HepG2 (cell line): Measurements from ENCODE around the gene C14orf119. TPM values are rescaled to one million over a fixed set of nuclear protein-coding genes. Genes with fewer than 3 reads are reported as not detected.

ENCODE experiments used
- MAZ ChIP-seq, 2 experiments: sonication (generic) in 1 of 2; formaldehyde crosslinking in 1 of 2; IDR thresholded peaks; 2 replicates each; pipeline versions ENCODE4 v1.5.0 to v1.6.1; 2012 to 2020; ENCODE audit warnings: low read depth in 2 of 2, mild to moderate bottlenecking in 2 of 2, borderline replicate concordance in 1 of 2, improper control_type of control experiment in 1 of 2, low read length in 1 of 2, missing genetic modification reagents in 1 of 2, moderate library complexity in 1 of 2
- SALL2 ChIP-seq: sonication (generic); formaldehyde crosslinking; IDR thresholded peaks from 2 replicates; pipeline ENCODE4 v1.8.1; 2023; ENCODE audit warnings: mild to moderate bottlenecking, missing genetic modification reagents, inconsistent platforms
- SRSF1 ChIP-seq: fragments of 200-400 bp; formaldehyde crosslinking; optimal IDR thresholded peaks from 2 replicates; pipeline ENCODE3; 2017; ENCODE audit warnings: mild to moderate bottlenecking, low read depth, low read length, moderate library complexity
- TBX2 ChIP-seq: sonication (generic); formaldehyde crosslinking; IDR thresholded peaks from 2 replicates; pipeline ENCODE4 v1.5.0; 2020; ENCODE audit warnings: missing genetic modification reagents, mild to moderate bottlenecking, borderline replicate concordance
- ZNF232 ChIP-seq: sonication (generic); formaldehyde crosslinking; IDR thresholded peaks from 2 replicates; pipeline ENCODE4 v1.4.0; 2020; ENCODE audit warnings: missing genetic modification reagents, borderline replicate concordance
- ZNF367 ChIP-seq: sonication (generic); formaldehyde crosslinking; IDR thresholded peaks from 2 replicates; pipeline ENCODE4 v1.4.0; 2020; ENCODE audit warnings: missing genetic modification reagents, borderline replicate concordance
- ZNF607 ChIP-seq: sonication (generic); formaldehyde crosslinking; IDR thresholded peaks from 2 replicates; pipeline ENCODE4 v1.5.1; 2020; ENCODE audit warnings: missing genetic modification reagents, mild to moderate bottlenecking, borderline replicate concordance
- ZNF672 ChIP-seq: sonication (generic); formaldehyde crosslinking; IDR thresholded peaks from 2 replicates; pipeline ENCODE4 v1.8.1; 2022; ENCODE audit warnings: missing genetic modification reagents
- ZNF713 ChIP-seq: sonication (generic); formaldehyde crosslinking; IDR thresholded peaks from 2 replicates; pipeline ENCODE4 v1.4.0; 2020; ENCODE audit warnings: mild to moderate bottlenecking, missing genetic modification reagents
- ZNF724P ChIP-seq: sonication (generic); formaldehyde crosslinking; IDR thresholded peaks from 2 replicates; pipeline ENCODE4 v1.8.0; 2022; ENCODE audit warnings: missing genetic modification reagents, borderline replicate concordance
- ZSCAN30 ChIP-seq: sonication (generic); formaldehyde crosslinking; IDR thresholded peaks from 2 replicates; pipeline ENCODE4 v1.5.0; 2020; ENCODE audit warnings: mild to moderate bottlenecking, missing genetic modification reagents
- polyA plus RNA-seq, 8 experiments: library from polyadenylated mRNA; depleted of rRNA in 3 of 8; stranded (reverse) in 7 of 8; unstranded in 1 of 8; fragments of >200 nt; fragmentation: Illumina TruSeq in 4 of 8; extraction: Trizol in 4 of 8; gene quantifications; 2 replicates each; pipeline versions ENCODE4 v1.2.1 to v1.2.3, GENCODE V29; 2011 to 2016; ENCODE audit warnings: low read depth in 4 of 8, missing spikeins in 1 of 8, mixed read lengths in 1 of 8; ENCODE audit not compliant: insufficient read depth in 1 of 8
- total RNA-seq, 5 experiments: library from RNA; depleted of rRNA; stranded (reverse); fragments of >200 nt; fragmentation: Illumina TruSeq; extraction: Trizol; gene quantifications; 2 replicates each; pipeline ENCODE4 v1.2.3, GENCODE V29; 2016; ENCODE audit warnings: low read depth in 1 of 5
- TF ChIP-seq, protein P1 (sequence below): sonication (generic); formaldehyde crosslinking; IDR thresholded peaks from 2 replicates; pipeline ENCODE4 v1.5.1; 2020; ENCODE audit warnings: mild to moderate bottlenecking, missing genetic modification reagents, borderline replicate concordance
- TF ChIP-seq, protein P2 (sequence below): sonication (generic); formaldehyde crosslinking; IDR thresholded peaks from 2 replicates; pipeline ENCODE4 v1.9.0; 2021; ENCODE audit warnings: missing genetic modification reagents, borderline replicate concordance
- TF ChIP-seq, protein P3 (sequence below): sonication (generic); formaldehyde crosslinking; IDR thresholded peaks from 2 replicates; pipeline ENCODE4 v1.8.0; 2023; ENCODE audit warnings: mild to moderate bottlenecking, missing genetic modification reagents

C14orf119 gene
- total and polyA plus RNA-seq, 2 of the 13 experiments (the other 11 are each of a cell fraction or from before 2014, with no cell fraction given), result 117 to 206 TPM

DNA sequence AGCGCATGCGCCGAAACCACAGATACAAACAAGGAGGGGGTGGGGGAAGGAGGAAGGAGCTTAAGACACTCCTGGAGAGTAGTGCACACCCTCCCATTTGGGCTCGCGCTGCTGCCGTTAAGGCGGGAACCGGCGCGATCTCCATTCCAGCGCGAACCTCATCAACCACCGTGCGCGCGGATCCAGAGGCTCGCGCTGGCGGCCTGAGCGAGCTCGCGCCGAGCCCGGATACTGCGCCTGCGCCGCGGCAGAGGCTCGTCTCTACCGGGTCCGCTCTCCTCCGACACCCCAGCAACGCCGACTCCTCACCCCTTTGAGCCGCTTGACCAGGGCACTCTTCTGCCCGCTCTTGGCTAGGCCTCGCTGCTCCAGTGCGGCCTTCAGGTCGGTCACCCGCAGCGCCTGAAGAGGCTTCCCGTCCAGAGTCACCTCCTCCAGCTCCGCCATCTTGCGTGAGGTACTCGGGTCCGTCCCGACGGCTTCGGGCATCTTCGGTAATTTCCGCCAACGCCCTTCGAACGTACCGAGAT is 574 bp upstream of the C14orf119 start, which contains the start of gene ACIN1 (continued):
- TF ChIP-seq, protein P1, sequence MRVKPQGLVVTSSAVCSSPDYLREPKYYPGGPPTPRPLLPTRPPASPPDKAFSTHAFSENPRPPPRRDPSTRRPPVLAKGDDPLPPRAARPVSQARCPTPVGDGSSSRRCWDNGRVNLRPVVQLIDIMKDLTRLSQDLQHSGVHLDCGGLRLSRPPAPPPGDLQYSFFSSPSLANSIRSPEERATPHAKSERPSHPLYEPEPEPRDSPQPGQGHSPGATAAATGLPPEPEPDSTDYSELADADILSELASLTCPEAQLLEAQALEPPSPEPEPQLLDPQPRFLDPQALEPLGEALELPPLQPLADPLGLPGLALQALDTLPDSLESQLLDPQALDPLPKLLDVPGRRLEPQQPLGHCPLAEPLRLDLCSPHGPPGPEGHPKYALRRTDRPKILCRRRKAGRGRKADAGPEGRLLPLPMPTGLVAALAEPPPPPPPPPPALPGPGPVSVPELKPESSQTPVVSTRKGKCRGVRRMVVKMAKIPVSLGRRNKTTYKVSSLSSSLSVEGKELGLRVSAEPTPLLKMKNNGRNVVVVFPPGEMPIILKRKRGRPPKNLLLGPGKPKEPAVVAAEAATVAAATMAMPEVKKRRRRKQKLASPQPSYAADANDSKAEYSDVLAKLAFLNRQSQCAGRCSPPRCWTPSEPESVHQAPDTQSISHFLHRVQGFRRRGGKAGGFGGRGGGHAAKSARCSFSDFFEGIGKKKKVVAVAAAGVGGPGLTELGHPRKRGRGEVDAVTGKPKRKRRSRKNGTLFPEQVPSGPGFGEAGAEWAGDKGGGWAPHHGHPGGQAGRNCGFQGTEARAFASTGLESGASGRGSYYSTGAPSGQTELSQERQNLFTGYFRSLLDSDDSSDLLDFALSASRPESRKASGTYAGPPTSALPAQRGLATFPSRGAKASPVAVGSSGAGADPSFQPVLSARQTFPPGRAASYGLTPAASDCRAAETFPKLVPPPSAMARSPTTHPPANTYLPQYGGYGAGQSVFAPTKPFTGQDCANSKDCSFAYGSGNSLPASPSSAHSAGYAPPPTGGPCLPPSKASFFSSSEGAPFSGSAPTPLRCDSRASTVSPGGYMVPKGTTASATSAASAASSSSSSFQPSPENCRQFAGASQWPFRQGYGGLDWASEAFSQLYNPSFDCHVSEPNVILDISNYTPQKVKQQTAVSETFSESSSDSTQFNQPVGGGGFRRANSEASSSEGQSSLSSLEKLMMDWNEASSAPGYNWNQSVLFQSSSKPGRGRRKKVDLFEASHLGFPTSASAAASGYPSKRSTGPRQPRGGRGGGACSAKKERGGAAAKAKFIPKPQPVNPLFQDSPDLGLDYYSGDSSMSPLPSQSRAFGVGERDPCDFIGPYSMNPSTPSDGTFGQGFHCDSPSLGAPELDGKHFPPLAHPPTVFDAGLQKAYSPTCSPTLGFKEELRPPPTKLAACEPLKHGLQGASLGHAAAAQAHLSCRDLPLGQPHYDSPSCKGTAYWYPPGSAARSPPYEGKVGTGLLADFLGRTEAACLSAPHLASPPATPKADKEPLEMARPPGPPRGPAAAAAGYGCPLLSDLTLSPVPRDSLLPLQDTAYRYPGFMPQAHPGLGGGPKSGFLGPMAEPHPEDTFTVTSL, result peak; percentile 76
- peak; percentile 92 for TF ChIP-seq TBX2 (CRISPR knock-in tag)
- TF ChIP-seq SRSF1, result peak; percentile 99
- peak; percentile 100 for TF ChIP-seq ZNF713 (CRISPR knock-in tag)
- TF ChIP-seq, protein P2, sequence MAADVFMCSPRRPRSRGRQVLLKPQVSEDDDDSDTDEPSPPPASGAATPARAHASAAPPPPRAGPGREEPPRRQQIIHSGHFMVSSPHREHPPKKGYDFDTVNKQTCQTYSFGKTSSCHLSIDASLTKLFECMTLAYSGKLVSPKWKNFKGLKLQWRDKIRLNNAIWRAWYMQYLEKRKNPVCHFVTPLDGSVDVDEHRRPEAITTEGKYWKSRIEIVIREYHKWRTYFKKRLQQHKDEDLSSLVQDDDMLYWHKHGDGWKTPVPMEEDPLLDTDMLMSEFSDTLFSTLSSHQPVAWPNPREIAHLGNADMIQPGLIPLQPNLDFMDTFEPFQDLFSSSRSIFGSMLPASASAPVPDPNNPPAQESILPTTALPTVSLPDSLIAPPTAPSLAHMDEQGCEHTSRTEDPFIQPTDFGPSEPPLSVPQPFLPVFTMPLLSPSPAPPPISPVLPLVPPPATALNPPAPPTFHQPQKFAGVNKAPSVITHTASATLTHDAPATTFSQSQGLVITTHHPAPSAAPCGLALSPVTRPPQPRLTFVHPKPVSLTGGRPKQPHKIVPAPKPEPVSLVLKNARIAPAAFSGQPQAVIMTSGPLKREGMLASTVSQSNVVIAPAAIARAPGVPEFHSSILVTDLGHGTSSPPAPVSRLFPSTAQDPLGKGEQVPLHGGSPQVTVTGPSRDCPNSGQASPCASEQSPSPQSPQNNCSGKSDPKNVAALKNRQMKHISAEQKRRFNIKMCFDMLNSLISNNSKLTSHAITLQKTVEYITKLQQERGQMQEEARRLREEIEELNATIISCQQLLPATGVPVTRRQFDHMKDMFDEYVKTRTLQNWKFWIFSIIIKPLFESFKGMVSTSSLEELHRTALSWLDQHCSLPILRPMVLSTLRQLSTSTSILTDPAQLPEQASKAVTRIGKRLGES (CRISPR knock-in tag), result peak; percentile 84; the same call in 1 of the 2 replicates
- peak; percentile 99 for TF ChIP-seq SALL2 (CRISPR knock-in tag)
- TF ChIP-seq ZNF367, result peak; percentile 92; the same call in 1 of the 2 replicates
- TF ChIP-seq, protein P3, sequence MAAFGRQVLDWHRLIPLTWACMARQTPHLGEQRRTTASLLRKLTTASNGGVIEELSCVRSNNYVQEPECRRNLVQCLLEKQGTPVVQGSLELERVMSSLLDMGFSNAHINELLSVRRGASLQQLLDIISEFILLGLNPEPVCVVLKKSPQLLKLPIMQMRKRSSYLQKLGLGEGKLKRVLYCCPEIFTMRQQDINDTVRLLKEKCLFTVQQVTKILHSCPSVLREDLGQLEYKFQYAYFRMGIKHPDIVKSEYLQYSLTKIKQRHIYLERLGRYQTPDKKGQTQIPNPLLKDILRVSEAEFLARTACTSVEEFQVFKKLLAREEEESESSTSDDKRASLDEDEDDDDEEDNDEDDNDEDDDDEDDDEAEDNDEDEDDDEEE, result peak; percentile 93
- TF ChIP-seq ZSCAN30 (CRISPR knock-in tag), result no peak; the same call in 1 of the 2 replicates
- TF ChIP-seq ZNF232 (CRISPR knock-in tag), result peak; percentile 98
- TF ChIP-seq MAZ (IDR thresholded peaks at IDR 0.05; ENCODE audit: borderline replicate concordance, low read depth, low read length), result no peak; the same call in none of the 2 replicates
- peak; percentile 96 for TF ChIP-seq MAZ (CRISPR knock-in tag; IDR thresholded peaks at IDR 0.05; ENCODE audit: low read depth)
- TF ChIP-seq ZNF607, result 0 out of 2 replicates have a peak, but pooled peaks have one; percentile 64
- no peak for TF ChIP-seq ZNF672 (CRISPR knock-in tag)
- peak; percentile 99 for TF ChIP-seq ZNF724P (CRISPR knock-in tag)
